ENCODE results near the gene KCTD17.
A peak's percentile ranks its signal among the peaks of the same experiment; 100 is the strongest.

Gene KCTD17, protein sequence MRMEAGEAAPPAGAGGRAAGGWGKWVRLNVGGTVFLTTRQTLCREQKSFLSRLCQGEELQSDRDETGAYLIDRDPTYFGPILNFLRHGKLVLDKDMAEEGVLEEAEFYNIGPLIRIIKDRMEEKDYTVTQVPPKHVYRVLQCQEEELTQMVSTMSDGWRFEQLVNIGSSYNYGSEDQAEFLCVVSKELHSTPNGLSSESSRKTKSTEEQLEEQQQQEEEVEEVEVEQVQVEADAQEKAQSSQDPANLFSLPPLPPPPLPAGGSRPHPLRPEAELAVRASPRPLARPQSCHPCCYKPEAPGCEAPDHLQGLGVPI

DNA sequence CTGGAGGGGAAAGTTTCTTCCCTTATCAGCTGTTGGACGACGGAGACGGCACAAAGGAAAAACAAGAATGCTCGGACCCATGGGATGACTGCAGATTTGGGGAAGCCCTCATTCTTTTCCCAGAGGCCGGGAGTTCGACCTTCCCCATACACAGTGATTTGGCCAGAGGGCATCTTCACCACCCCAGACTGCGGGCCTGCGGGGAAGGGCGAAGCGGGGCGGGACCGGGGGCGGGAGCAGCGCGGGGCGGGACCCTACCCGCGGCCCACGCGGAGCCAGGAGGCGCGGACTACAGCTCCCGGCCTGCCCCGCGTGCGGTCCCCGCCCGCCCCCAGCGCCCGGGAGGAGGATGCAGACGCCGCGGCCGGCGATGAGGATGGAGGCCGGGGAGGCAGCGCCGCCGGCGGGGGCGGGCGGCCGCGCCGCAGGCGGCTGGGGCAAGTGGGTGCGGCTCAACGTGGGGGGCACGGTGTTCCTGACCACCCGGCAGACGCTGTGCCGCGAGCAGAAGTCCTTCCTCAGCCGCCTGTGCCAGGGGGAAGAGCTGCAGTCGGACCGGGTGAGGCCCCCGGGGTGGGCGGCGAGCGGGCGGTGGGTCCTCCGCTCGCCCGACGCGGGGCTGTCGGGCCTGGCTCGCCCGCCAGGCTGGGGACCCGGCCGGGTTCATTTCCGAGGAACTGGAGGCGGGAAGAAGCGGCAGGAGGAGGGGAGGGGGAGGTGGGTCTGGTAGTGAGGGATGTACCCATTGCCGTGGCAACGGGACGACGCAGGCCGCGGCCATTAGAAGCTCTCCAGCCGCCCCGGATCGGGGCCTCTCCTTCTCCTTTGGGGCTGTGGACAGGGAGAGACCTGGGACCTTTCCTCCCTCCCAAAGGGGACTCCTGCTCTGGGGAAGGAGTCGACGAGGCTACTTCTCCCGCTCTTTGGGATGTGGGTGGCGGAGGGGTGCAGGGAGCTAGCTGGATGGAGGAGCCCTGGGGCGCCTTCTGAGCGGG, at the start of gene KCTD17:
KCTD17 (plus strand) TSS at position 352 of the 995 bp plus-strand sequence; CDS start at position 371, 19 bp downstream.
- TF ChIP-seq CTCF (conservative IDR thresholded peaks at IDR 0.05) (no peak), ZFX (IDR thresholded peaks at IDR 0.05) (no peak; the same call in 1 of the 2 replicates)
- peak within 1 kb of the TSS; percentile 23; the same call in 1 of the 2 replicates for H3K27ac ChIP-seq

DNA sequence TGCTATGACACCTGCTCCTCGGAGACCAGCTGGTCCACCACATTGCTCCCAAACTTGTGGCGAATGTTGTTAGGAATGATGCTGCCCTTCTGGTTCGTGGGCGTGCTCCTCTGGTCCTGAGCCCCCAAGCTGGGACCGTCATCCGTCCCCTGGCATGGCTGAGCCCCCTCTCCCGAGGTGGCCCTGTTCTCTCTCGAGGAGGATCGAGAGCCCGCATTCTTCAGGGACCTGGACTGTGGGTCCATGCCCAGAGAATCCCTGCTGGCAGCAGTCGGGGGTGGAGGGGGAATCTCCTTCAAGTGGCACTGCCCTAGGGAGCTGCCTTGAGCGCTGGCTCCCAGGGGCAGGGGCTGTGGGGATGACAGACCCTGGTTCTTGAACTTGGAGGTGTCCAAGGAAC, 49.7 kb upstream of the KCTD17 start:
- no peak for TF ChIP-seq ZFX (IDR thresholded peaks at IDR 0.05)
- H3K27ac ChIP-seq = no peak overlapping the region

GRCh38 chr22:37002633-37003032, 48.9 kb upstream of the KCTD17 start:
- TF ChIP-seq ZFX (IDR thresholded peaks at IDR 0.05) (no peak), CTCF (conservative IDR thresholded peaks at IDR 0.05) (no peak)

DNA sequence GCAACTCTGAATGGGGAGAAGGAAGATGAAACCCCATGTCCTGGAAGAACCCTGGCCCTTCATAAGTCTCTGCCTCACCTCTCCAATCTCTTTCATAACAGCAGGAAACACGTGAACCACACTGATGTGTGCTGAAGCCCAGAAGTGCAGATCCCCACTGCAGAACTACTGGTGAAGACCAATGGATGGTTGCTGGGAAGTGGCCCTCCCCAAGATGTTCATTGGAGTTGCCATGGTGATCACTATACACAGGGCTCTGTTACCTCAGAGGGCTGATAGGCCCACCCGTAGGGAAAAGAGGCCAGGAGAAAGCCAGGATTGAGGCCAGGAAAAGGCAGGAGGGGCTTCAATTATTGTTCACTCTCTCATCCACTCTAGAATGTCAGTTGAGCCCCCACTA, 43.9 kb upstream of the KCTD17 start:
- TF ChIP-seq ZFX (IDR thresholded peaks at IDR 0.05) (no peak), CTCF (conservative IDR thresholded peaks at IDR 0.05) (no peak)
- no peak overlapping the region for H3K27ac ChIP-seq

More at GRCh38 chr22:37002633-37003032, 48.9 kb upstream of the KCTD17 start:
- H3K27ac ChIP-seq = no peak overlapping the region

GRCh38 chr22:37008365-37008764, 43.2 kb upstream of the KCTD17 start:
- no peak for TF ChIP-seq CTCF (conservative IDR thresholded peaks at IDR 0.05)
- no peak overlapping the region for H3K27ac ChIP-seq

- no peak for TF ChIP-seq CTCF (conservative IDR thresholded peaks at IDR 0.05)
- H3K27ac ChIP-seq = no peak overlapping the region
These were observed 42.1 kb upstream of the KCTD17 start for GRCh38 chr22:37009490-37009889.

DNA sequence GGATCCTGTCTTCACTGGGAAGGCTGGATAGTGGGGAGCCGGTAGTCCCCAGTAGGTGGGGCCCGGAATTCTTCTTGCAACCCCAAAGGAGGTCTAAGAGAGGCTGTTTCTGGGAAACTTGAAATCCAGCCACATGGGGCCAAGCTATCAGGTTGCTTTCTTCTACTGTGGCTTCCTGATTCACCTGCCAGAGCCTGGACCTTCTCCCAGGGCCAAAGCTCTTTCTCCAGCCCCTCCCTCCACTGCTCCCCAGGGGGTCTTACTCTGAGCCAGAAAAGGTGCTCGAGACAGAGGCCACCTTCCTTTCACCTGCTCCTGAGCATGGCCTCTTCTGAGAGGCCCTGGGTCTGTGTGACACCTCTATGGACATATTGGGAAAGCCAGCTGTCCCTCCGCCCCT, 41.4 kb upstream of the KCTD17 start:
- H3K27ac ChIP-seq = no peak overlapping the region
- TF ChIP-seq CTCF (conservative IDR thresholded peaks at IDR 0.05) (no peak), ZFX (IDR thresholded peaks at IDR 0.05) (no peak)

Measured in C4-2B (cell line).